ENCODE data around the gene ZKSCAN4. TPM values are rescaled to one million over a fixed set of nuclear protein-coding genes. Genes with fewer than 3 reads are reported as not detected.

The ZKSCAN4 gene
- total and polyA plus RNA-seq, 8 donors, result 1.4 to 3.4 (median 2.1) TPM

DNA sequence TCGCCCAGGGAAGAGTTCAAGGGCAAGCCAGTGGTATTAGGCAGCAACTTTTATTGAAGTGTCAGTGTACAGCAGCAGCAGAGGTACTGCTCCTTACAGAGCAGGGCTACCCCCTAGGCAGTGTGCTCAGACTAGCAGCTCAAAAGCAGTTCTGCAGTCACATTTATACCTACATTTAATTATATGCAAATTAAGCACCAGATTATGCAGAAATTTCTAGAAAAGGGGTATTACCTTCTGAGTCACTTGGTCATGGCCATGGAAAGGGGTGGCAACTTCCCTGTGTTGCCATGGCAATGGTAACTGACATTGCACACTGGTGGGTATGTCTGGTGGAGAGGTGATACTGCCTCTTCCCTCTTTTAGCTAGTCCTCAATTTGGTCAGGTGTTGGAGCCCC is 2.1 kb upstream of the ZKSCAN4 start:
- Histone ChIP-seq H3K36me3 (no peaks in the 10 kb centered on the region), H3K4me1 (peaks cover 0 to 13% (median 9%) of the 10 kb centered on the region in 3 donors), H3K4me3 (no peak overlapping the region), H3K27ac (no peak overlapping the region), H3K27me3 (peaks cover 0 to 9% (median 0%) of the 10 kb centered on the region in 4 donors), H3K9me3 (no peaks in the 10 kb centered on the region)
- no peak for DNase-seq
- WGBS, 2 donors, result 51 to 74% methylated on average over 1 of the region's 1 CpG
- TF ChIP-seq, protein P1, sequence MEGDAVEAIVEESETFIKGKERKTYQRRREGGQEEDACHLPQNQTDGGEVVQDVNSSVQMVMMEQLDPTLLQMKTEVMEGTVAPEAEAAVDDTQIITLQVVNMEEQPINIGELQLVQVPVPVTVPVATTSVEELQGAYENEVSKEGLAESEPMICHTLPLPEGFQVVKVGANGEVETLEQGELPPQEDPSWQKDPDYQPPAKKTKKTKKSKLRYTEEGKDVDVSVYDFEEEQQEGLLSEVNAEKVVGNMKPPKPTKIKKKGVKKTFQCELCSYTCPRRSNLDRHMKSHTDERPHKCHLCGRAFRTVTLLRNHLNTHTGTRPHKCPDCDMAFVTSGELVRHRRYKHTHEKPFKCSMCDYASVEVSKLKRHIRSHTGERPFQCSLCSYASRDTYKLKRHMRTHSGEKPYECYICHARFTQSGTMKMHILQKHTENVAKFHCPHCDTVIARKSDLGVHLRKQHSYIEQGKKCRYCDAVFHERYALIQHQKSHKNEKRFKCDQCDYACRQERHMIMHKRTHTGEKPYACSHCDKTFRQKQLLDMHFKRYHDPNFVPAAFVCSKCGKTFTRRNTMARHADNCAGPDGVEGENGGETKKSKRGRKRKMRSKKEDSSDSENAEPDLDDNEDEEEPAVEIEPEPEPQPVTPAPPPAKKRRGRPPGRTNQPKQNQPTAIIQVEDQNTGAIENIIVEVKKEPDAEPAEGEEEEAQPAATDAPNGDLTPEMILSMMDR (IDR thresholded peaks at IDR 0.05), result no peak
- intact Hi-C loops (cut with DNase I), result no loop called here
- no peak for ATAC-seq
- no peak for FAIRE-seq

DNA sequence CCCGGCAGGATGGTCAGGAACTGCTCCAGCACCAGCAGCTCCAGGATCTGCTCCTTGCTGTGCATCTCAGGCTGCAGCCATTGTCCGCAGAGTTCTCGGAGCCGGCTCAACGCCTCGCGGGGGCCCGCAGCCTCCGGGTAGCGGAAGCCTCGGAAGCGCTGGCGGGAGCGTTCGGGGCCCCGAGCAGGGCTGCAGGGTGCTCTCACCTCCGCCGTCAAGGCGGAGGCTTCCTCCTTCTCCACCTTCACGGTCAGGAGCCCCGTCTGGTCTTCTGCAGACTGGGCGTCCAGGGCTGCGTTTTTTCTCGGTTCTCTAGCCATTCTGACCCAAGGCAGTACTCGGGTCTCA is 434 bp downstream of the ZKSCAN4 start:
- FAIRE-seq, result no peak
- intact Hi-C loops (cut with DNase I), result no loop called here
- no peaks in the 10 kb centered on the region for H3K9me3 ChIP-seq
- DNase-seq, result peak in 2 of 6 donors; percentile 16 to 57
- peaks cover 0 to 4% (median 0%) of the 10 kb centered on the region in 3 donors for H3K36me3 ChIP-seq
- TF ChIP-seq, protein P1 (IDR thresholded peaks at IDR 0.05), result no peak
- 0% methylated on average over 24 to 25 of the region's 25 CpGs for WGBS, 2 donors
- H3K4me1 ChIP-seq, result peaks cover 0 to 13% (median 9%) of the 10 kb centered on the region in 3 donors
- H3K27ac ChIP-seq, result no peak overlapping the region
- H3K4me3 ChIP-seq, result peak overlapping the region; percentile 67 to 94 (median 80)
- H3K27me3 ChIP-seq, result peaks cover 0 to 9% (median 0%) of the 10 kb centered on the region in 4 donors
- peak; percentile 41 to 67 (median 62) for ATAC-seq

DNA sequence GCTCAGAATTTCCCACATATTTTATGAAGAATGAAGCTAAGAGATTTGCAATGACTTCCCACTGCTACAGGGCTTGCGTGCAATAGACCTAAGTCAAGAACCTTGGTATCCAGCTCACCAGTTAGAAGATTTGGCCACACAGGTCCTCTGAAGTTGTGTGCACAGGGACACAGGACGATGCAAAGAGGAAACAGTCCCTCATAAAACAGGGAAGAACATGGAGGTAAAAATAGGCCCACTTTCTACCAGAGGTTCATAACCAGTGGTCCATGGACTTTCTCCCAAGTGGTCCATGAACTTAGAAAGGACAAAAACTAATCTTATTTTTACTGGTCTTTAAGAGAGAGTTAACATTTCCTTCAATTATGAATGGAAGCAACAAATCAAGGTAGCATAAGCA is 1.3 kb downstream of the ZKSCAN4 start:
- ATAC-seq (no peak), FAIRE-seq (no peak), DNase-seq (no peak)
- peak overlapping the region in 2 of 4 donors; percentile 86 to 94 for H3K4me3 ChIP-seq
- H3K27ac ChIP-seq, result no peak overlapping the region
- H3K36me3 ChIP-seq, result peaks cover 0 to 6% (median 0%) of the 10 kb centered on the region in 3 donors
- intact Hi-C loops (cut with DNase I), result no loop called here
- no peaks in the 10 kb centered on the region for H3K9me3 ChIP-seq
- peaks cover 0 to 13% (median 9%) of the 10 kb centered on the region in 3 donors for H3K4me1 ChIP-seq
- TF ChIP-seq, protein P1 (IDR thresholded peaks at IDR 0.05), result no peak
- WGBS, 2 donors, result 76 to 82% methylated on average over 2 of the region's 2 CpGs
- peaks cover 0 to 4% (median 0%) of the 10 kb centered on the region in 4 donors for H3K27me3 ChIP-seq

DNA sequence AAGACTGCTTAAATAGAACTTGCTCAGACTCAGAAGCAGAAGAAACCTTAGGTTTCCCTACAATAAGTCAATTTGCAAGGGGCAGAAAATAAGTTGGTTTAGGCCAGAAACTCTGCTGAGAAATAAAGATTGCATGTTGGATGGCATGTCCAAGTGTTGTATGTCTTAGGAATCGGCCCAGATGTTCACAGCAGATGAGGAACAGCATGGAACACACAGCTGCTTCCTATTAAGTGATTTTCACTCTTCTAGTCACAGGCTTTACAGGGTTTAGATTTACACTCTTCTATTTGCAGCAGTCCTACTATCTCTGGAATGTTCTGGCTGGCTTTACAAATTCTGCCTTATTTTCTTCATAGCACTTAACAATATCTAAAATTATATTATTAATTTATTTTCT is 3.2 kb downstream of the ZKSCAN4 start:
- Histone ChIP-seq H3K4me1 (peaks cover 0 to 13% (median 9%) of the 10 kb centered on the region in 3 donors), H3K36me3 (peaks cover 0 to 16% (median 4%) of the 10 kb centered on the region in 3 donors), H3K9me3 (no peaks in the 10 kb centered on the region), H3K27me3 (no peaks in the 10 kb centered on the region), H3K4me3 (no peak overlapping the region), H3K27ac (no peak overlapping the region)
- TF ChIP-seq, protein P1 (IDR thresholded peaks at IDR 0.05), result no peak
- ATAC-seq (no peak), DNase-seq (no peak), FAIRE-seq (no peak)
- intact Hi-C loops (cut with DNase I), result no loop called here
- 80 to 96% methylated on average over 1 of the region's 1 CpG for WGBS, 2 donors

DNA sequence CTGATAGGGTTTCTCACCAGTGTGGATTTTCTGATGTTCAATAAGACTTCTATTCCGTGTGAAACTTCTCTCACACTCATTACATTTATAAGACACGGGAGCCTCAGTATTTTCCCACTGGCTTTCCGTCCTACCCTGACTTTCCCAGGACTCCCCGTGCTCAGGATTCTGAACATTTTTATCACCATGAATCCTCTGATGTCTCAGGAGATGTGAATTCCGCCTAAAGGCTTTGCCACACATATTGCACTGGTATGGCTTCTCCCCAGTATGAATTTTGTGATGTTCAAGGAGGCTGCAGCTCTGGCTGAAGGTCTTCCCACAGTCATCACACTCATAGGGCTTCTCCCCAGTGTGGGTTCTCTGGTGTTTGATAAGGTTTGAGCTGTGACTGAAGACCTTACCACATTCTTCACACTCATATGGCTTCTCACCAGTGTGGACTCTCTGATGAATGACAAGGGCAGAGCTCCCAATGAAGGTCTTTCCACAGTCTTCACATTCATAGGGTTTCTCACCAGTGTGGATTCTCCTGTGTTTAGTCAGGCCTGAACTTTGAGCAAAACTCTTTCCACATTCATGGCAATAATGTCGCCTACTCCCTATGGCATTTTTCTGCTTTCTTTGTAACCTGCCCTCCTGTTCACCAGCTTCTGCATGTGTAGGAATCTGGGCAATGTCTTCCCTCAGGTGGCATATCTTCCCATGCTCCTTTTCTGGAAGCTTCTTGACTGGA is 6.7 kb downstream of the ZKSCAN4 start:
- DNase-seq, result no peak
- peaks cover 0 to 16% (median 4%) of the 10 kb centered on the region in 3 donors for H3K36me3 ChIP-seq
- no peaks in the 10 kb centered on the region for H3K27me3 ChIP-seq
- TF ChIP-seq, protein P1 (IDR thresholded peaks at IDR 0.05), result no peak
- peaks cover 0 to 1% (median under 1%) of the 10 kb centered on the region in 3 donors for H3K4me1 ChIP-seq
- 87 to 91% methylated on average over 6 of the region's 6 CpGs for WGBS, 2 donors
- no peak for FAIRE-seq
- no peak overlapping the region for H3K27ac ChIP-seq
- ATAC-seq, result no peak
- H3K9me3 ChIP-seq, result no peaks in the 10 kb centered on the region
- no peak overlapping the region for H3K4me3 ChIP-seq
- intact Hi-C loops (cut with DNase I), result no loop called here
